Measurements from ENCODE around the gene TMUB2. TPM values are rescaled to one million over a fixed set of nuclear protein-coding genes. Genes with fewer than 3 reads are reported as not detected.

The TMUB2 gene
- polyA plus RNA-seq, 1 of the 3 experiments (the other 2 are of a cell fraction) = 49.5 TPM

- DNase-seq = no peak
- WGBS (ENCODE audit: low lambda C conversion rate) = 91% methylated on average over 4 of the region's 4 CpGs
- Histone ChIP-seq H3K36me3 (replicated peaks in 1 of 2; ENCODE audit: control insufficient read depth in 1 of 2, insufficient read depth in 2 of 2, low read length in 1 of 2) (peaks cover 8 to 12% of the 10 kb centered on the region in 2 experiments), H4K20me1 (ENCODE audit: insufficient read depth) (no peaks in the 10 kb centered on the region), H3K79me2 (ENCODE audit: insufficient read depth) (peaks cover 14% of the 10 kb centered on the region), H3K9me3 (no peaks in the 10 kb centered on the region), H3K4me3 (ENCODE audit: low read depth in 2 of 2, low read length in 1 of 2) (no peak overlapping the region), H3K4me1 (ENCODE audit: control insufficient read depth in 1 of 2, insufficient read depth in 2 of 2, low read depth in 1 of 2, low read length in 1 of 2) (peaks cover 11 to 21% of the 10 kb centered on the region in 2 experiments), H3K27ac (ENCODE audit: low read depth in 2 of 2, low read length in 1 of 2) (no peak overlapping the region), H3K9me2 (no peaks in the 10 kb centered on the region), H3K4me2 (no peak overlapping the region), H3K9ac (no peak overlapping the region), H2AFZ (ENCODE audit: low read depth) (no peak overlapping the region), H3K27me3 (ENCODE audit: insufficient read depth) (no peaks in the 10 kb centered on the region), H3F3A (replicated peaks; ENCODE audit: insufficient read depth) (peaks cover 37% of the 10 kb centered on the region)
- TF ChIP-seq GABPA (IDR thresholded peaks at IDR 0.05; ENCODE audit: low read depth) (no peak), FOXJ3 (CRISPR knock-in tag; IDR thresholded peaks at IDR 0.05) (no peak), SIN3A (IDR thresholded peaks at IDR 0.05; ENCODE audit: borderline replicate concordance, low read depth, low read length) (no peak), RFX5 (IDR thresholded peaks at IDR 0.05; ENCODE audit: low read length) (no peak), YY1 (IDR thresholded peaks at IDR 0.05; ENCODE audit: low read depth) (no peak), TCF12 (IDR thresholded peaks at IDR 0.05) (no peak), NFIC (IDR thresholded peaks at IDR 0.05; ENCODE audit: borderline replicate concordance) (no peak), MEF2A (IDR thresholded peaks at IDR 0.05; ENCODE audit: borderline replicate concordance, low read depth) (no peak), CHD2 (IDR thresholded peaks at IDR 0.05; ENCODE audit: low read length, partially characterized antibody) (no peak)
- TF ChIP-seq, protein P1, sequence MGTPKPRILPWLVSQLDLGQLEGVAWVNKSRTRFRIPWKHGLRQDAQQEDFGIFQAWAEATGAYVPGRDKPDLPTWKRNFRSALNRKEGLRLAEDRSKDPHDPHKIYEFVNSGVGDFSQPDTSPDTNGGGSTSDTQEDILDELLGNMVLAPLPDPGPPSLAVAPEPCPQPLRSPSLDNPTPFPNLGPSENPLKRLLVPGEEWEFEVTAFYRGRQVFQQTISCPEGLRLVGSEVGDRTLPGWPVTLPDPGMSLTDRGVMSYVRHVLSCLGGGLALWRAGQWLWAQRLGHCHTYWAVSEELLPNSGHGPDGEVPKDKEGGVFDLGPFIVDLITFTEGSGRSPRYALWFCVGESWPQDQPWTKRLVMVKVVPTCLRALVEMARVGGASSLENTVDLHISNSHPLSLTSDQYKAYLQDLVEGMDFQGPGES (IDR thresholded peaks at IDR 0.05; ENCODE audit: low read depth, low read length) = no peak
- POLR2A ChIA-PET = interaction anchor here (2.6 kb wide), 1 partner anchor 15 kb away, joined by 9 read pairs; no protein-coding TSS in a partner anchor
- CTCF ChIA-PET = interaction anchor here (0.6 to 6.6 kb wide), 5 partner anchors 15 to 169 kb away, joined by 3 to 61 read pairs (median 6); partner anchors contain the start of genes TMUB2 and UBTF
Measured at GRCh38 chr17:44202756-44203155, 16.0 kb downstream of the TMUB2 start.

GRCh38 chr17:44203731-44204440 lies 17.1 kb downstream of the TMUB2 start:
- peaks cover 42% of the 10 kb centered on the region for H3F3A ChIP-seq (replicated peaks; ENCODE audit: insufficient read depth)
- WGBS (ENCODE audit: low lambda C conversion rate) = 59% methylated on average over 9 of the region's 9 CpGs
- H3K9me2 ChIP-seq = no peaks in the 10 kb centered on the region
- H4K20me1 ChIP-seq (ENCODE audit: insufficient read depth) = no peaks in the 10 kb centered on the region; the same call in 1 of the 2 replicates
- no peak overlapping the region; a peak in 1 of 4 replicates for H3K4me3 ChIP-seq (ENCODE audit: low read depth in 2 of 2, low read length in 1 of 2)
- H3K9ac ChIP-seq = no peak overlapping the region
- peaks cover 12 to 21% of the 10 kb centered on the region in 2 experiments for H3K36me3 ChIP-seq (replicated peaks in 1 of 2; ENCODE audit: control insufficient read depth in 1 of 2, insufficient read depth in 2 of 2, low read length in 1 of 2)
- H2AFZ ChIP-seq (ENCODE audit: low read depth) = no peak overlapping the region
- H3K4me2 ChIP-seq = peak overlapping the region; percentile 4; the same call in 1 of the 2 replicates
- H3K79me2 ChIP-seq (ENCODE audit: insufficient read depth) = peaks cover 2% of the 10 kb centered on the region
- peak overlapping the region; percentile 10 to 35; a peak in 2 of 4 replicates for H3K27ac ChIP-seq (ENCODE audit: low read depth in 2 of 2, low read length in 1 of 2)
- no peaks in the 10 kb centered on the region for H3K27me3 ChIP-seq (ENCODE audit: insufficient read depth)
- POLR2A ChIA-PET = interaction anchor here (1.0 to 2.6 kb wide), 3 partner anchors 14 to 18 kb away, joined by 3 to 9 read pairs (median 4); no protein-coding TSS in a partner anchor
- no peaks in the 10 kb centered on the region for H3K9me3 ChIP-seq
- CTCF ChIA-PET = interaction anchor here (0.6 to 6.6 kb wide), 17 partner anchors 8 to 168 kb away, joined by 3 to 61 read pairs (median 4); partner anchors contain the start of genes GRN, TMUB2 and UBTF
- DNase-seq = peak; percentile 76
- H3K4me1 ChIP-seq (ENCODE audit: control insufficient read depth in 1 of 2, insufficient read depth in 2 of 2, low read depth in 1 of 2, low read length in 1 of 2) = peaks cover 12% of the 10 kb centered on the region in 2 experiments
- TF ChIP-seq CTCF (IDR thresholded peaks at IDR 0.05) = peak; percentile 78
- TF ChIP-seq RAD21 (IDR thresholded peaks at IDR 0.05; ENCODE audit: low read length) = peak; percentile 63
- TF ChIP-seq SMC3 (IDR thresholded peaks at IDR 0.05; ENCODE audit: low read depth, low read length) = peak; percentile 41
- peak; percentile 12; the same call in 1 of the 2 replicates for TF ChIP-seq GATA2 (CRISPR knock-in tag; IDR thresholded peaks at IDR 0.05)
- TF ChIP-seq TAF1 (IDR thresholded peaks at IDR 0.05; ENCODE audit: borderline replicate concordance, low read depth, low read length) = no peak
- TF ChIP-seq, protein P1 (IDR thresholded peaks at IDR 0.05; ENCODE audit: low read depth, low read length) = no peak
